ENCODE results near the gene PEX16.

GRCh38 chr11:45915446-45915845 lies 2.2 kb downstream of the PEX16 start:
- TF ChIP-seq FOXM1 (IDR thresholded peaks at IDR 0.05; ENCODE audit: borderline replicate concordance, low read depth) (no peak), ZBTB7A (IDR thresholded peaks at IDR 0.05; ENCODE audit: low read depth) (no peak), TCF12 (IDR thresholded peaks at IDR 0.05; ENCODE audit: low read depth) (no peak), TAF1 (IDR thresholded peaks at IDR 0.05; ENCODE audit: low read depth) (no peak), REST (IDR thresholded peaks at IDR 0.05; ENCODE audit: low read depth) (no peak), NFIC (IDR thresholded peaks at IDR 0.05) (no peak), MAX (IDR thresholded peaks at IDR 0.05) (no peak), CEBPB (IDR thresholded peaks at IDR 0.05) (no peak)
